Activated naive CD4-positive, alpha-beta T cell (primary cell): ENCODE measurements around the gene CDKN3.
"Not testable (repeated sequence)": the region's sequence is repeated elsewhere in the genome, so short reads cannot be mapped to it uniquely, and the experiment has no call there.

Experiments used
- DNase-seq, 4 experiments: peaks; one replicate each; lab custom pipeline; 2025; lab: John Stamatoyannopoulos, UW

Gene CDKN3

DNA sequence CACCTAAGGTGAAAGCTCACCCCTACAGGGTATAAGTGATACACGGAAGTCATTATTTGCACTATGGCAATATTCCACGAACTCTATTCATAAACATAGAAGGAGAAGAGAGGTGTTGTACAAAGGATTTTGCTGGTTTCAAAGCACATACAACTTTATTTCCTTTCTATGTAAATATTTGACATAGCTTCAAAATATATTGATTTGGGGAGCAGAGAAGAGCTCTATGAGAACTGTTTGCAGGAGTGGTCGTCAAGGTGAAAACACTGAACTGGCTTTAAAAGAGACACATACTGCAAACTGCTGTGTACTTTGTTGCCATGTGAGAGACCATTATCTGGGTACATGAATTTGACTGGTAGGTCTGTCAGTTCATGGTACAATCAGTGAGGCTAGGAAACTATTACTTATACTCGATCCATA lies 27.7 kb downstream of the CDKN3 start:
- DNase-seq = no peak

DNA sequence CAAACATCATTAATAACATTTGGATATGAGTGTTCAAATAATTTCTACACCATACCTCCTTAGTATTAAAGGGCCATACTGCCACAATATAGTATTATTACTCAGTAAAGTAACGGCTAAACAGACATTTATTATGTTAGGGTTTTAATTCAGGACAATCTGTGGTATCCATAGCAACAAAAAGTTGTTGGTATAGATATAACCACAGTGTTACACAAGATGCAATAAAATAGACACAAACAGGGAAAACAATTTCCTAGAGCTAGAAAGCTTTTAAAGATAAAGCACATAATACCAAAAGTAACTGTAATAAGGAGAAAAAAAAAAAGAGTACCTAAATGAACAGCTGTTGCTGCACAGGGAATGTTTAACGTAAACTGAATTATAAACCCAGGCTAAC lies 28.3 kb downstream of the CDKN3 start:
- DNase-seq = no peak

DNA sequence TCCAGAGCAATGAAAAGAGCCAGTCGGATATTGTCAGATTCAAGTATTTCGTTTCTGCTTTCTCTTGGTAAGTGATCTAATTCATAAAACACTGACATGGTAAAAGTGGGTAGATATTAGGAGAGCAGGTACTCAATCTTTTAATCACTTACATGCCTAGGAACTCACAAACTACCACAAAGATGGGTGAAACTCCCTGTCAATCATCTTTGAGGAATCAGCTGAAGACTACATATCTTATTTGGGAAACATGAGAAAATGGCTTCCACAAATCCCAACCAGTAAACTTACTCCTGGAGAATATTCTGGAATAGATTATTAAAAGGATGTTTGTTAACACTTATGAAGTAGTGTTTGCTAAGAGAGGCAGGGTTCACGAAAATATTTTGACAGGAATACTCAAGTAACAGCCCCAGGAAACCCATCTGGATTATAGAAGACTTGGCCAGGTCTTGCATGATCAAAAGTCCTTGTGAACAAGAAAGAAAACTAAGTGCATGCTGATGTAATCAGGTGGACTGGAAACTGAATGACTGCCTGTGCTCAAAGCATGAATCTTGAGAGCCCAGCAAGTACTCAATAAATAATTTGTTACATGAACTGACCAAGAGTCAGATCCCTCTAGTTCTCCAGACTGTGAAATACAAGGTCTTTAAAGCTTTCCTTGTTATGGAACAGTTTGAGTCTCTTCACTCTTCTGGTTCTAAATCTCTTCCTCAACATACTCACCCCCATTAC lies 28.9 kb downstream of the CDKN3 start:
- DNase-seq = no peak

DNA sequence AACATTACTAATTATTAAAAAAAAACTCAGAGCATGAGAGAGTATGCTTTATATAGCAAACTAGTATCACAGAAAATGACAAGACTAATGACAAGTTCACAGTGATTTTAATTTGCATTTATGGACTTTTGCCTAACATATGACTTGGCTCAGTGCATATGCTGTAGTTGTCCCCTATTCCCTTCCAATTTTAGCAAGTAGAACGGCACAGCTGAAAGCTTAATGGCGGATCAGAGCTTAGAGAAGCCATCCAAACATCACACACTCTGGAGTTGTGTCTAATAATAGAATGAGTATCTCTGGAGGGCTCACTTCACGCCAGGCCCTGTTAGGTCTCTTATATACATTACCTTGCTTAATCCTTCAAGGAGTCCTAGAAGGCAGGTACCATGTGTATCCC lies 31.1 kb downstream of the CDKN3 start:
- DNase-seq = no peak

DNA sequence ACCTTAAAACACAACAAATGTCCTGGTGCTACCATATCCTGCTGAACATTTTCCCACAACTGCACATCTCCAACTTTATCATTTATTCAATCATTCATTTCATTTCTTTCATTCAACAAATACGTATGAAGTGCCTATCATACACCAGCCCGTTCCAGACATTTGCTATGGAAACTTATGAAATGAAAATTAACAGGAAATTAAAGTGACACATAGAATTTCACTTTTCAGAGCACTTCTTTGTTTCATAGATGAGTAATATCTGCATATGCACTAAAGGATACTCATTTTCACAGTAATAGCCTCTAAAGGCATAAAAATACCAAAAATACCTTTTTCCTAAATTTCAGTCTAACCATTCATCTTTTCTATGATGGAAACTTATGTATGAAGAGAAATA lies 31.7 kb downstream of the CDKN3 start:
- no peak for DNase-seq

GRCh38 chr14:54435500-54435981 lies 38.7 kb downstream of the CDKN3 start:
- no peak for DNase-seq

DNA sequence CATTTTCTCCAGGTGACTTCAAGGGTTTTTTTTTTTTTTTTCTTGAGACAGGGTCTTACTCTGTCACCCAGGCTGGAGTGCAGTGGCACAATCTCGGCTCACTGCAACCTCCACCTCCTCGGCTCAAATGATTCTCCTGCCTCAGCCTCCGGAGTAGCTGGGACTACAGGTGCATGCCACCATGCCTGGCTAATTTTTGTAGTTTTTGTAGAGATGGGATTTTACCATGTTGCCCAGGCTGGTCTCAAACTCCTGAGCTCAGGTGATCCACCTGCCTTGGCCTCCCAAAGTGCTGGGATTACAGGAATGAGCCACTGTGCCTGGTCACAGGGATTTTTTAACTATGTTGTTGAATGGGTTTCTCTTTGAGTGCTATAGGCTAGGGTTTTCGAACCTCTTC lies 41.1 kb downstream of the CDKN3 start:
- DNase-seq = not testable (repeated sequence)

DNA sequence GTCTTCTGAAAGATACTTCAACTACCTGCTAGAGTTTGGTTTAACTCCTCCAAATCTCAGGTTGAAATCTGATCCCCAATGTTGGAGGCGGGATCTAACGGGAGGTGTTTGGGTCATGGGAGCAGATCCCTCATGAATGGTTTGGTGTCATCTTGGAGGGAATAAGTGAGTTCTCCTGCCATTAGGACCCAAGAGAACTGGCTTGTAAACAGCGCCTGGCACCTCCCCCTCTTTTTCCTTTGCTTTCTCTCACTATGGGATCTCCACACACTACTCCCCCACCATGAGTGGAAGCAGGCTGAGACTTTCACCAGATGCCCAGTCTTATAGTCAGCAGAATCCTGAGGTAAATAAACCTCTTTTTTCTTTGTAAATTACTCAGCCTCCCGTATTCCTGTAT lies 41.9 kb downstream of the CDKN3 start:
- DNase-seq = no peak

GRCh38 chr14:54440037-54440436 lies 43.2 kb downstream of the CDKN3 start:
- DNase-seq = no peak

DNA sequence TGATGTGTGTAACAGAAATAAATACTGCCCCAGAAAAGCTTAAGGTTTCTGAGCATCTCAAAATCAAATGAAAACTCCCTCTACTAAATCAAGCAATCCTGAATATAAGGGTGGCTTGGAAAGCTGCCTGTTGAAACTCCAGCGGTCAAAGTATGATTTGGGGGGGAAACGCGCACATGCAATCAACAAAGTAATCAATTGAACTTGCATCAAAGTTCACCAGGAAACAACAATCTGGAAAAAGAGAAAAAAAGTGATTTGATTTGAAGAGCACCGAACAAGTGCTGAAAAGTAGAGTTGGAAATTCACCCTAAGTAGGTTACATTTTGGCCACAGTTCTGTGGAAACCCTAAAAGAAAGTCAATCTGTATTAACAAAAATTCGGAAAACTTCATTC lies 43.7 kb downstream of the CDKN3 start:
- DNase-seq = no peak

DNA sequence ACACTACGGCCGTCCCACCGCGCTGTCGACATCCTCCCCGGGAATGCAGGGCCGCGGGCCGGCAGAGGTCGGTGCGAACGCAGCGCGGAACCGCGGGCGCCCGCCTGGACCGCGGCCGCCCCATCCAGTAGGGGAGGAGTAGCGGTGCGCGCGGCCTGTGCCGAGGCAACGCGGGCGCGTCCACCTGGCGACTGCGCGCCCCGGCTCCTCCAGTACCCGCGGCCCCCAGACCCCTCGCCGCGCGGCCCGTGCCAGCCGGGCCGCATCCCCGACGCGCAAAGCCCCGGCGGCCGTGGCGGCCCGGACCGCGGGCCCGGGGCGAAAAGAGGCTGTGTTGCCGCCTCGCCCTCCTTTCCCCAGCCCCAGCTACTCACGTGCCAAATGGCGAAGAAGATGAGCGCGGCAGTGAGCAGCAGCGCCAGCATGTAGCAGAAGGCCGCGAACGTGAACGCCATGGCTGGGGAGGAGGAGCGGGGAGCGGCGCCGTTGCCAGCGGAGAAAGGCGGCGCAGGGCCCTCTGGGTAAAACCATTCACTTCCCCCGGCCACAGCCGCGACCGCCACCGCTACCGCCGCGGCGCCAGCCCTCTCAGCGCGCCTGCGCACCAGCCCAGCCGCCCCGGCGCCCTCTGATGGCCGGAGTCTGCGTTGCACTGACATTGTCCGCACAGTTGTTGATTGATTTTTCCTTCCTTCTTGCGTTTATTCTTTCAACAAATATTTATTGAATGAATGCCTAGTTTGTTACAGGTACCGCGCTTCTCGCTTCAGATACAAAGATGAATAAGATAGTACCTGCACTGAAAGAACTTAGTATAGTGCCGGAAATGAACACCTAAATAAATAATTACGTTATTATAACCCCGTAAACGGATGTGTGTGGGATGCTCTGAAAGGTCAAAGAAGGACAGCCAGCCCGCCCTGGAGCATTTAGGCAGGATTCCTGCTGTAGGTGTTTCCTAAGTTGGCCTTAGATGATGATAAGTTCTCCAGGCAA lies 44.4 kb downstream of the CDKN3 start, which contains the start of gene CNIH1:
TSS of gene CNIH1 (minus strand) at position 502 of the 996 bp plus-strand sequence. CDS start at position 455, 47 bp downstream.
- peak; percentile 89 to 96 (median 92) for DNase-seq

DNA sequence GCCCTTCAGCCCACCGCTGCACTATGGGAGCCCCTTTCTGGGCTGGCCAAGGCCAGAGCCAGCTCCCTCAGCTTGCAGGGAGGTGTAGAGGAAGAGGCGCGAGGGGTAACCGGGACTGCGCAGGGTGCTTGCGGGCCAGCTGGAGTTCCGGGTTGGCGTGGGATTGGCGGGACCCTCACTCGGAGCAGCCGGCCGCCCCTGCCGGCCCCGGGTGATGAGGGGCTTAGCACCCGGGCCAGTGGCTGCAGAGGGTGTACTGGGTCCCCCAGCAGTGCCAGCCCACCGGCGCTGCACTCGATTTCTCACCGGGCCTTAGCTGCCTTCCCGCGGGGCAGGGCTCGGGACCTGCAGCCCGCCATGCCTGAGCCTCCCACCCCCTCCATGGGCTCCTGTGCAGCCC lies 46.2 kb downstream of the CDKN3 start:
- DNase-seq = not testable (repeated sequence)

- DNase-seq = no peak
Measured at GRCh38 chr14:54443981-54444380, 47.2 kb downstream of the CDKN3 start.

DNA sequence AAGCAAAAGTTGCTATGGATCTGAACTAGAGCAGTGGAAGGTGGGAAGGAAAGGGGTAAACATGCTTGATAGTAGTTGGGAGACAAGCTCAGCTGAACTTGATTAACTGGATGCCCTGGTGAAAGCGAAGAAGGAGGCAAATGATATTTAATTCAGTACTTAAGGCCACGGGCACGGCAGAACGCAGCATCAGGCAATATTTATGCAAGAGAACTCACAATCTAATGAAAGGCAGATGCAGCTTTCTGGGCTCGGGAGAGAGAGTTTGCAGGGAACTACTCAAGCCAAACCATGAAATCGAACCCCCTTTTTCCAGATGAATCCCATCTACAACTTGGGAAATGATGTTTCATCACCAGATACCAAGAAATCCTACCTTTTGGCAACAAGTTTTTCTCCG lies 47.9 kb downstream of the CDKN3 start:
- DNase-seq = no peak

DNA sequence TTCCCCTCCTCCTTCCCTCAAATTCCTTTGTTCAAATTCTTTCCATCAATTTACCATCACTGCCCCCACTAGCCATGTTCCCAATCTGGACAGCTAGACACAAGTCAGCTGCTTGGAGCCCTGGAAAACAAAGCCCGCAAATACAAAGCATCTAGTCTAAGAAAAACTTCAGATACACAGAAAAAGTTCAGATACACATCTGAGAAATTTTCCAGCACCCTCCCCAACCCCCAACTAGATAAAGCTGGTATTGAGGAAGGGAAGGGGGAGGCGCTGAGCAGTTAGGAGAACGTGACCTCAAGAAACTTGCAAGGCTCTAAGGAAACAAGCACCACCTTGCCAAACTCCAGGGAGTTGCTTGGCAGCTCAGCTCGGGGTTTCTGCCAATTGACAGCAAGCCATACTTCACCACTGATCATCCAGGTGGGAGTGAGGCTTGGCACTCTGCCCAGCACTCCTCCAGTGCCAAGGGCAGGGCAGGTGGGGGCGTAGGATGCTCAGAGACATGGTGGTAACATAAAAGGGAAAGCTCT lies 49.4 kb downstream of the CDKN3 start:
- DNase-seq = no peak

DNA sequence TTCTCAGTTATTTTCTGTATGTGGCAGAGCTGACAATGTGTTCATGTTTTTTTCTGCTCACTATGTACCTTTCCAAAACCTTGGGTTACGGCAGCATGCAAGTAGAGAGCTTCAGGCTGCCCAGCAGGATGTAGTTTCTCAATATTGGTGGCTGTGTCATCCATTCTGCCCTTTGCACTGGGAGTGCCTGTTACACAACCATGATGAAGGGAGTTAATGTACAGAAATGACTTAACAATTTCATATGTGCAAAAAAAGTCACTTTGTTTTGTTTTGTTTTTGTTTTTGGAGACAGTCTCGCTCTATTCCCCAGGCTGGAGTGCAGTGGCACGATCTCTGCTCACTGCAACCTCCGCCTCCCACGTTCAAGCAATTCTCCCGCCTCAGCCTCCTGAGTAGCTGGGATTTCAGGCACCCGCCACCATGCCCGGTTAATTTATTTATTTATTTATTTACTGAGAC lies 50.5 kb downstream of the CDKN3 start:
- DNase-seq = no peak

DNA sequence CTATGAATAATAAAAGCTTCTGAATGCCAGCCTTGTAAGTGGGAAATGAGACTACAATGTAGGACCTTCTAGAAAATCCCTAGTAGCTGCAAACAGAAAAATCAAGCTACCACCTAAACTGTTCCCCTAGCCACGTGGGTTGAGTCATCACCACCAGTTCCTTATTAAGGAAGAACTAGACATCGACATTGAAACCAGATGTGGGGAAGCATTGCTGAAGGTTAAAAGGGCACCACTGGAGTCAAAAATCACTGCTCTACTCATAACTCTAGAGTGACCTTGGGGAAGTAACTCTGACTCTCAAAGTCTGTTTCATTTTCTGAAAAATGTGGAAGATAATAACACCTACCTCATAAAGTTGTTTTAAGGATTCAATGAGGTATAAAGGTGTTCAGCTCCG lies 53.7 kb downstream of the CDKN3 start:
- no peak for DNase-seq

DNA sequence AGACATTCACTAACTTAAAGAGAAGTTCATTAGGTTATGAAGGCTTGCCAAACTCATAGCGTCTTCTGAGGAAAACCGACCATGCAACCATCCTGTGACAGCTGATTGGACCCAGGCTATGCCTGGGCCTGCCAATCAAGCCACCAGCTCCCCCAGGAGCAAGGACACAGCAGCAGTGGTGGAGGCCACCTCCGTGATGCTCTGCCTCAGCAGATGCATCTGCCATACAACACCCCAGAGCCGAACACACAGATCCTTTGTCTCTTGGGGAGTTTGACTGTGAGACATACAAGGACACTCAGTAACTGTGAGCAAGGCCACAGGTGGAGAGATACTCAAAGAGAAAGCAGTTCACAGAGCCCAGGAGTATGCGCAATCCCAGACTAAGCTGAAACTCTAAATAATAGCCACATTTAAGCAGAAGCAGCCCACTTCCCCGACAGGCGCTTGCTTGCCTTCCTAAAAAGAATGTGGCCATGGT lies 54.4 kb downstream of the CDKN3 start:
- DNase-seq = no peak

DNA sequence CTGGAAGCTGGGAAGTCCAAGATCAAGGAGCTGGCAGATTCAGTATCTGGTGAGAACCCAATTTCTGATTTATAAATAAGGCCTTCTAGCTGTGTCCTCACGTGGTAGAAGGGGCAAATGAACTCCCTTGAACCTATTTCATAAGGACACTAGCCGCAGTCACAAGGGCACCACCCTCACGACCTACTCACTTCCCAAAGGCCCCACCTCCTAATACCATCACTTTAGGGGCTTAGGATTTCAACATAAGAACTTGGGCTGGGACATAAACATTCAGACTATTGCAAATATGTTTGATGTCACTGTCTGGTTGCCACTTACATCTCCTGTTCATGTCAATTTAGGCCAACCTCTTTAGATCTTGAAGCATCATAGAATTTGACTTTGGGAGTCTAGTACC lies 55.2 kb downstream of the CDKN3 start:
- DNase-seq = no peak

DNA sequence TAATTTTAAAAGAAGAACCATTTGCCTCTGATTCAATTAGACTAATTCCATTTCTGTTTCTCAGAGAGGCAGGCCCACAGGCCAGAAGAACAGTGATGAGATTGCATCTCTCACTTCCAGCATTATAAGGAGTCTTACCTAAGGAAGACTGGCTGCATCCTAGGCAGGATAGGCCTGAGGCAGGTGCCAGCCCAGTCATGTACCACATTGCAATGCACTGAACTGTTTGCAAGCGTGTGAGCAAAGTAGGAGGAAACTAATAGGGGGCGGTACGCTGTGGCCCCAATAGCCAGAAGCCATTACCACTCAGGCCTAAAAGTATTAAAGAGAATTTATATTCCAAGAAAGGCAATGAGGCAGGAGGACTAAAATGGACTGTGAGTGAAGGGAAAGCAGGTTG lies 56.4 kb downstream of the CDKN3 start:
- no peak for DNase-seq

DNA sequence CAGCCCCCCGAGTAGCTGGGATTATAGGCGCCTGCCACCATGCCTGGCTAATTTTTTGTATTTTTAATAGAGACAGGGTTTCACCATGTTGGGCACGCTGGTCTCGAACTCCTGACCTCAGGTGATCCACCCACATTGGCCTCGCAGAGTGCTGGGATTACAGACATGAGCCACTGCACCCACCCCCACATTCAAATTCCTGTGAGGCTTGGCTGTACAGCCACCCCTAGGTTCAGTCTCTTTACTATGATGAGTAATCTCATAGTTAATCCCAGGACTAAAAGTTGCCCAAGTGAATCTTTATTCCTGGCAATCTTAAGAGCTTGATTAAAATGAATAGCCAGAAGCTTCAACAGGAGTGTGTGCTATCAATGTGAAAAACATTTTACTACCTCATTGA lies 57.2 kb downstream of the CDKN3 start:
- not testable (repeated sequence) for DNase-seq

DNA sequence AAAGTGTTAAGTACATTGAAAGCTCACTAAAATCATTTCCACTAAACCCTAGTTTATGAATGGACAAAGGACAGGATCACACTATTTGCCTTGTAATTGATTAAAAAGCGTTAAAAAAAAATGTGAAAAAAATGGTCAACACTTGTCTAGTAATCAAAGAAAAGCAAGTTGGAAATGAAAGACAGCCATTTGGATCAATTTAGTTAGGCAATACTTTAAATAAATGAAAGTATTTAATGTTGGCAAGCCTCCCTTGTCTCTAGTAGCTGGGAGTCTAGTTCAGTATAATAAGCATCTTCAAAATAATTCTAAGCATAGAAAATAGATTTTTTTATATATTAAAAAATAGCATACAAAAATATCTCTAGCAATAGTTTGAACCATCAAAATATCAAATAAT lies 58.6 kb downstream of the CDKN3 start:
- no peak for DNase-seq
